Liver (tissue), 9 donors: ENCODE measurements around the gene GLYATL3. TPM values are rescaled to one million over a fixed set of nuclear protein-coding genes. Genes with fewer than 3 reads are reported as not detected.

Source experiments
- DNase-seq: peaks from one replicate; pipeline ENCODE4 v3.0.0-alpha.2; 2017; ENCODE audit warnings: low spot score
- H3K27ac ChIP-seq, 2 donors: one replicate each; pipeline ENCODE4 v1.7.0; 2013; ENCODE audit warnings: inconsistent platforms in 2 of 2, low read length in 2 of 2, control low read depth in 1 of 2, low read depth in 1 of 2, mild to moderate bottlenecking in 1 of 2
- H3K27me3 ChIP-seq, 4 donors: one replicate each; pipeline versions ENCODE4 v1.6.1 to v1.7.0; 2013; ENCODE audit warnings: low read length in 3 of 4, inconsistent platforms in 1 of 4, mild to moderate bottlenecking in 1 of 4, moderate library complexity in 1 of 4; ENCODE audit not compliant: control insufficient read depth in 4 of 4, insufficient read depth in 4 of 4
- H3K36me3 ChIP-seq, 4 donors: one replicate each; pipeline versions ENCODE4 v1.6.1 to v1.7.0; 2013; ENCODE audit warnings: low read length in 3 of 4, mild to moderate bottlenecking in 3 of 4, low read depth in 1 of 4, moderate library complexity in 1 of 4; ENCODE audit not compliant: control insufficient read depth in 4 of 4, insufficient read depth in 3 of 4
- H3K4me1 ChIP-seq, 4 donors: one replicate each; pipeline versions ENCODE4 v1.6.1 to v1.7.0; 2013; ENCODE audit warnings: low read length in 3 of 4, mild to moderate bottlenecking in 3 of 4, moderate library complexity in 1 of 4; ENCODE audit not compliant: control insufficient read depth in 4 of 4, insufficient read depth in 4 of 4
- H3K4me3 ChIP-seq, 3 donors: one replicate each; pipeline versions ENCODE4 v1.6.1 to v1.7.0; 2013; ENCODE audit warnings: low read length in 3 of 3, control low read depth in 1 of 3, low read depth in 1 of 3, mild to moderate bottlenecking in 1 of 3
- H3K9ac ChIP-seq, 2 donors: one replicate each; pipeline ENCODE4 v1.7.0; 2013; ENCODE audit warnings: low read length in 2 of 2, mild to moderate bottlenecking in 2 of 2, moderate library complexity in 2 of 2, control low read depth in 1 of 2, low read depth in 1 of 2
- H3K9me3 ChIP-seq, 4 donors: one replicate each; pipeline versions ENCODE4 v1.6.1 to v1.7.0; 2013; ENCODE audit warnings: low read length in 3 of 4; ENCODE audit not compliant: control insufficient read depth in 4 of 4
- ATF3 ChIP-seq: IDR thresholded peaks from 2 replicates; pipeline ENCODE4 v1.6.1; 2016; ENCODE audit warnings: antibody characterized with exemption
- CTCF ChIP-seq: fragments of 150-350 bp; IDR thresholded peaks from 2 replicates; pipeline ENCODE4 v1.5.1; 2017; ENCODE audit warnings: improper control_type of control experiment, low read depth, low read length; ENCODE audit not compliant: missing input control
- EGR1 ChIP-seq, 2 donors: IDR thresholded peaks; 2 replicates each; pipeline ENCODE4 v1.6.1; 2016 to 2018; ENCODE audit warnings: antibody characterized with exemption in 2 of 2, low read depth in 2 of 2
- FOXA1 ChIP-seq: IDR thresholded peaks from 2 replicates; pipeline ENCODE4 v1.6.1; 2016; ENCODE audit warnings: antibody characterized with exemption
- FOXA2 ChIP-seq: IDR thresholded peaks from 2 replicates; pipeline ENCODE4 v1.6.1; 2016; ENCODE audit warnings: antibody characterized with exemption
- GABPA ChIP-seq, 2 donors: IDR thresholded peaks in 1 of 2; conservative IDR thresholded peaks in 1 of 2; 2 replicates each; pipeline ENCODE4 v1.6.1; 2016; ENCODE audit warnings: antibody characterized with exemption in 2 of 2, mild to moderate bottlenecking in 1 of 2, moderate library complexity in 1 of 2
- HNF4A ChIP-seq, 2 donors: conservative IDR thresholded peaks; 2 replicates each; pipeline ENCODE4 v1.6.1; 2016; ENCODE audit warnings: antibody characterized with exemption in 2 of 2, mild to moderate bottlenecking in 2 of 2
- HNF4G ChIP-seq: IDR thresholded peaks from 2 replicates; pipeline ENCODE4 v1.6.1; 2016; ENCODE audit warnings: antibody characterized with exemption
- JUND ChIP-seq, 2 donors: IDR thresholded peaks; 2 replicates each; pipeline ENCODE4 v1.6.1; 2016; ENCODE audit warnings: antibody characterized with exemption in 2 of 2
- MAX ChIP-seq: IDR thresholded peaks from 2 replicates; pipeline ENCODE4 v1.6.1; 2016; ENCODE audit warnings: antibody characterized with exemption
- NR2F2 ChIP-seq: IDR thresholded peaks from 2 replicates; pipeline ENCODE4 v1.6.1; 2016; ENCODE audit warnings: antibody characterized with exemption
- RAD21 ChIP-seq, 2 donors: IDR thresholded peaks; 2 replicates each; pipeline ENCODE4 v1.6.1; 2016; ENCODE audit warnings: antibody characterized with exemption in 2 of 2, mild to moderate bottlenecking in 2 of 2
- REST ChIP-seq: IDR thresholded peaks from 2 replicates; pipeline ENCODE4 v1.6.1; 2016; ENCODE audit warnings: antibody characterized with exemption, mild to moderate bottlenecking
- RXRA ChIP-seq, 2 donors: IDR thresholded peaks; 2 replicates each; pipeline ENCODE4 v1.6.1; 2017 to 2018; ENCODE audit warnings: antibody characterized with exemption in 2 of 2, mild to moderate bottlenecking in 1 of 2
- SP1 ChIP-seq: IDR thresholded peaks from 2 replicates; pipeline ENCODE4 v1.6.1; 2018; ENCODE audit warnings: antibody characterized with exemption, mild to moderate bottlenecking
- TAF1 ChIP-seq: conservative IDR thresholded peaks from 2 replicates; pipeline ENCODE4 v1.6.1; 2016; ENCODE audit warnings: antibody characterized with exemption, mild to moderate bottlenecking
- YY1 ChIP-seq: IDR thresholded peaks from 2 replicates; pipeline ENCODE4 v1.6.1; 2016; ENCODE audit warnings: antibody characterized with exemption, mild to moderate bottlenecking
- ZBTB33 ChIP-seq: IDR thresholded peaks from 2 replicates; pipeline ENCODE4 v1.6.1; 2016; ENCODE audit warnings: antibody characterized with exemption
- WGBS: extraction: QIAGEN DNeasy Blood & Tissue Kit; methylation state at CpG from one replicate; pipeline ENCODE4 v1.1.7; 2013; 5-methylcytosine and 5-hydroxymethylcytosine counted together
- polyA plus RNA-seq, 2 donors: library from polyadenylated mRNA; stranded (reverse) in 1 of 2; unstranded in 1 of 2; fragments of 200-250 nt in 1 of 2; fragments of >200 nt in 1 of 2; fragmentation: Nextera tagmentation in 1 of 2; extraction: Ambion mirVana in 1 of 2; gene quantifications; one replicate each; pipeline versions ENCODE4 v1.2.1 to v1.2.3, GENCODE V29; 2013 to 2015
- total RNA-seq, 2 donors: library from RNA; depleted of rRNA; stranded (reverse); fragments of >200 nt; gene quantifications; one replicate each; pipeline ENCODE4 v1.2.3, GENCODE V29; 2014
- donor health status: healthy.
- donor health status: healthy.
- donor health status: healthy.
- donor health status: healthy.
- donor health status: healthy.

GLYATL3 gene
- total and polyA plus RNA-seq, 4 donors: 0.09 TPM; not detected in 3

GRCh38 chr6:49564552-49564951 is 64.8 kb downstream of the GLYATL3 start:
- H3K27ac ChIP-seq: no peak overlapping the region
- H3K4me3 ChIP-seq: no peak overlapping the region
- no peaks in the 10 kb centered on the region for H3K27me3 ChIP-seq
- no peaks in the 10 kb centered on the region for H3K4me1 ChIP-seq
- no peaks in the 10 kb centered on the region for H3K9me3 ChIP-seq
- H3K36me3 ChIP-seq: no peaks in the 10 kb centered on the region
- no peak overlapping the region for H3K9ac ChIP-seq
- no peak for TF ChIP-seq JUND (IDR thresholded peaks at IDR 0.05)
- no peak for DNase-seq
- 78% methylated on average over 1 of the region's 1 CpG for WGBS

- 46% methylated on average over 2 of the region's 2 CpGs for WGBS
- H3K9ac ChIP-seq: no peak overlapping the region
- H3K4me1 ChIP-seq: peaks cover 0 to 5% (median 4%) of the 10 kb centered on the region in 4 donors
- no peak for DNase-seq
- no peak overlapping the region for H3K4me3 ChIP-seq
- no peaks in the 10 kb centered on the region for H3K27me3 ChIP-seq
- H3K36me3 ChIP-seq: no peaks in the 10 kb centered on the region
- H3K27ac ChIP-seq: no peak overlapping the region
- TF ChIP-seq NR2F2 (no peak), RAD21 (IDR thresholded peaks at IDR 0.05) (no peak), YY1 (no peak), HNF4A (conservative IDR thresholded peaks at IDR 0.05) (no peak), RXRA (IDR thresholded peaks at IDR 0.05) (no peak), CTCF (no peak), SP1 (no peak), ATF3 (no peak), MAX (no peak), EGR1 (IDR thresholded peaks at IDR 0.05; ENCODE audit: low read depth in 2 of 2) (no peak), FOXA1 (no peak), HNF4G (no peak), TAF1 (no peak), JUND (IDR thresholded peaks at IDR 0.05) (no peak), GABPA (IDR thresholded peaks at IDR 0.05 in 1 of 2, conservative IDR thresholded peaks at IDR 0.05 in 1 of 2) (no peak), ZBTB33 (no peak), REST (no peak), FOXA2 (no peak)
- H3K9me3 ChIP-seq: no peaks in the 10 kb centered on the region
Measured at GRCh38 chr6:49565261-49565660, 65.5 kb downstream of the GLYATL3 start.
